Pancreas (tissue), 10 donors: ENCODE measurements around the gene SDC3. TPM values are rescaled to one million over a fixed set of nuclear protein-coding genes. Genes with fewer than 3 reads are reported as not detected.

Source experiments
- ATAC-seq, 4 donors: fragments of 200-7000 bp; cut with Tn5 transposase; one replicate each; pipeline versions ENCODE4 v1.8.0 to v1.9.1; 2020; ENCODE audit warnings: mild to moderate bottlenecking in 4 of 4, moderate library complexity in 4 of 4
- DNase-seq, 6 donors: peaks; one replicate each; pipeline ENCODE4 v3.0.0-alpha.2; 2020
- FAIRE-seq: peaks from 2 replicates; lab custom pipeline; 2012; peaks lifted over from hg19 to GRCh38; lab: Jason Lieb, UNC
- H3K27ac ChIP-seq, 4 donors: fragments of 200-600 bp; sonication (generic); 1 replicate in 3 of 4; 2 replicates in 1 of 4; pipeline versions ENCODE4 v1.5.0 to v1.8.0; 2020
- H3K27me3 ChIP-seq, 4 donors: fragments of 200-600 bp; one replicate each; pipeline ENCODE4 v1.8.0; 2021
- H3K36me3 ChIP-seq, 3 donors: fragments of 200-600 bp; sonication (generic) in 1 of 3; one replicate each; pipeline versions ENCODE4 v1.5.0 to v1.8.0; 2020 to 2021
- H3K4me1 ChIP-seq, 3 donors: fragments of 200-600 bp; one replicate each; pipeline ENCODE4 v1.8.0; 2021
- H3K4me3 ChIP-seq, 4 donors: fragments of 200-600 bp; sonication (generic) in 2 of 4; one replicate each; pipeline versions ENCODE4 v1.5.0 to v1.8.0; 2020 to 2021
- H3K9me3 ChIP-seq, 4 donors: fragments of 200-600 bp; one replicate each; pipeline ENCODE4 v1.8.0; 2021
- WGBS, 2 donors: extraction: QIAGEN DNeasy Blood & Tissue Kit; methylation state at CpG; one replicate each; pipeline ENCODE4 v1.1.7; 2013; 5-methylcytosine and 5-hydroxymethylcytosine counted together
- intact Hi-C, 3 donors: fragments of 100-400 bp; cut with DNase I; formaldehyde crosslinking; loops; one replicate each; pipeline versions ENCODE4 v1.11.1 to v1.14.2; 2022
- polyA plus RNA-seq, 2 donors: library from polyadenylated mRNA; stranded (reverse); fragments of 200-250 nt; gene quantifications; one replicate each; pipeline ENCODE4 v1.2.3, GENCODE V29; 2013
- total RNA-seq, 6 donors: library from RNA; stranded (reverse); fragmentation: NEBNext Ultra II Directional in 4 of 6; extraction: Animal tissue kit (Norgen Biotek cat#: 25700) in 4 of 6; gene quantifications; one replicate each; pipeline versions ENCODE4 v1.2.1 to v1.2.4, GENCODE V29; 2021 to 2023
- TF ChIP-seq, protein P1 (sequence below), 4 donors: fragments of 200-600 bp; sonication (generic) in 3 of 4; IDR thresholded peaks; one replicate each; pipeline versions ENCODE4 v1.5.0 to v1.8.0; 2021; ENCODE audit warnings: antibody characterized with exemption in 4 of 4
- donor health status: healthy with polysubstance abuse.
- donor health status: DM: no; HTN: no; CAD: no; lungs with moderate emphysema.
- donor health status: DM: no; HTN: no; CAD: no.
- donor health status: control.
- donor health status: control.
- donor health status: Bipolar disorder and iron deficiency.
- donor health status: DM: yes; HTN: yes; CAD: no.
- donor health status: DM: no; HTN: no; CAD: no.
- donor health status: DM: no; HTN: no; CAD: no.
- donor health status: DM: yes; HTN: yes; CAD: no.

SDC3 gene
- total and polyA plus RNA-seq, 8 donors: 4.2 to 18.9 (median 7.6) TPM

GRCh38 chr1:30855686-30856259, 52.8 kb downstream of the SDC3 start:
- WGBS, 2 donors: 54 to 56% methylated on average over 4 of the region's 4 CpGs
- no peak overlapping the region for H3K27ac ChIP-seq
- H3K4me1 ChIP-seq: peaks cover 0 to 3% (median 0%) of the 10 kb centered on the region in 3 donors
- intact Hi-C loops: no loop called here
- H3K27me3 ChIP-seq: no peaks in the 10 kb centered on the region
- no peak for FAIRE-seq
- H3K4me3 ChIP-seq: no peak overlapping the region
- no peak for ATAC-seq
- TF ChIP-seq, protein P1, sequence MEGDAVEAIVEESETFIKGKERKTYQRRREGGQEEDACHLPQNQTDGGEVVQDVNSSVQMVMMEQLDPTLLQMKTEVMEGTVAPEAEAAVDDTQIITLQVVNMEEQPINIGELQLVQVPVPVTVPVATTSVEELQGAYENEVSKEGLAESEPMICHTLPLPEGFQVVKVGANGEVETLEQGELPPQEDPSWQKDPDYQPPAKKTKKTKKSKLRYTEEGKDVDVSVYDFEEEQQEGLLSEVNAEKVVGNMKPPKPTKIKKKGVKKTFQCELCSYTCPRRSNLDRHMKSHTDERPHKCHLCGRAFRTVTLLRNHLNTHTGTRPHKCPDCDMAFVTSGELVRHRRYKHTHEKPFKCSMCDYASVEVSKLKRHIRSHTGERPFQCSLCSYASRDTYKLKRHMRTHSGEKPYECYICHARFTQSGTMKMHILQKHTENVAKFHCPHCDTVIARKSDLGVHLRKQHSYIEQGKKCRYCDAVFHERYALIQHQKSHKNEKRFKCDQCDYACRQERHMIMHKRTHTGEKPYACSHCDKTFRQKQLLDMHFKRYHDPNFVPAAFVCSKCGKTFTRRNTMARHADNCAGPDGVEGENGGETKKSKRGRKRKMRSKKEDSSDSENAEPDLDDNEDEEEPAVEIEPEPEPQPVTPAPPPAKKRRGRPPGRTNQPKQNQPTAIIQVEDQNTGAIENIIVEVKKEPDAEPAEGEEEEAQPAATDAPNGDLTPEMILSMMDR (IDR thresholded peaks at IDR 0.05): no peak
- H3K36me3 ChIP-seq: no peaks in the 10 kb centered on the region
- H3K9me3 ChIP-seq: no peaks in the 10 kb centered on the region
- DNase-seq: no peak

- H3K27ac ChIP-seq: no peak overlapping the region
- DNase-seq (no peak), FAIRE-seq (no peak), ATAC-seq (no peak)
- no peaks in the 10 kb centered on the region for H3K36me3 ChIP-seq
- intact Hi-C loops: no loop called here
- no peak overlapping the region for H3K4me3 ChIP-seq
- peaks cover 0 to 3% (median 0%) of the 10 kb centered on the region in 3 donors for H3K4me1 ChIP-seq
- TF ChIP-seq, protein P1 (IDR thresholded peaks at IDR 0.05): no peak
- no peaks in the 10 kb centered on the region for H3K9me3 ChIP-seq
- WGBS, 2 donors: 80 to 82% methylated on average over 4 of the region's 4 CpGs
- no peaks in the 10 kb centered on the region for H3K27me3 ChIP-seq
These were observed 55.2 kb downstream of the SDC3 start for GRCh38 chr1:30853350-30853749.

- Histone ChIP-seq H3K4me1 (peaks cover 0 to 3% (median 0%) of the 10 kb centered on the region in 3 donors), H3K9me3 (no peaks in the 10 kb centered on the region), H3K36me3 (no peaks in the 10 kb centered on the region), H3K27ac (peak overlapping the region in 2 of 4 donors; percentile 39 to 46), H3K27me3 (no peaks in the 10 kb centered on the region), H3K4me3 (no peak overlapping the region)
- TF ChIP-seq, protein P1 (IDR thresholded peaks at IDR 0.05): no peak
- DNase-seq (peak in 5 of 6 donors; percentile 48 to 82 (median 55)), ATAC-seq (peak in 3 of 4 donors; percentile 63 to 80 (median 73)), FAIRE-seq (no peak)
- WGBS, 2 donors: 54 to 65% methylated on average over 5 of the region's 5 CpGs
- intact Hi-C loops: no loop called here
These were observed 56.5 kb downstream of the SDC3 start for GRCh38 chr1:30852026-30852425.

- intact Hi-C loops: no loop called here
- Histone ChIP-seq H3K9me3 (no peaks in the 10 kb centered on the region), H3K4me1 (peaks cover 0 to 3% (median 0%) of the 10 kb centered on the region in 3 donors), H3K27ac (no peak overlapping the region), H3K4me3 (no peak overlapping the region), H3K36me3 (no peaks in the 10 kb centered on the region), H3K27me3 (no peaks in the 10 kb centered on the region)
- TF ChIP-seq, protein P1 (IDR thresholded peaks at IDR 0.05): no peak
- DNase-seq (no peak), FAIRE-seq (no peak), ATAC-seq (no peak)
- WGBS, 2 donors: 92 to 93% methylated on average over 1 of the region's 1 CpG
These were observed 57.3 kb downstream of the SDC3 start for GRCh38 chr1:30851286-30851685.

GRCh38 chr1:30850607-30851006, 58.0 kb downstream of the SDC3 start:
- ATAC-seq: no peak
- FAIRE-seq: no peak
- WGBS, 2 donors: 71 to 86% methylated on average over 2 of the region's 2 CpGs
- Histone ChIP-seq H3K27ac (no peak overlapping the region), H3K4me1 (peaks cover 0 to 3% (median 0%) of the 10 kb centered on the region in 3 donors), H3K36me3 (no peaks in the 10 kb centered on the region), H3K9me3 (no peaks in the 10 kb centered on the region), H3K27me3 (no peaks in the 10 kb centered on the region), H3K4me3 (no peak overlapping the region)
- DNase-seq: no peak
- TF ChIP-seq, protein P1 (IDR thresholded peaks at IDR 0.05): no peak
- intact Hi-C loops: no loop called here
